A673 (cell line): ENCODE results near the gene RABGEF1. TPM values are rescaled to one million over a fixed set of nuclear protein-coding genes. Genes with fewer than 3 reads are reported as not detected.
"Not testable (repeated sequence)": the region's sequence is repeated elsewhere in the genome, so short reads cannot be mapped to it uniquely, and the experiment has no call there.

Experiments
- BruUV-seq: library from RNA; stranded (reverse); fragments of 400-500 nt; replicated peaks from 2 replicates; lab custom pipeline; 2021; lab: Mats Ljungman, UMichigan
- CTCF ChIA-PET: fragments of 300-600 bp; sonication (Branson Sonifier 250); formaldehyde crosslinking; loops from one replicate; lab custom pipeline; 2022; ENCODE audit warnings: antibody characterized with exemption; lab: Charles Lee
- POLR2A ChIA-PET: fragments of 300-600 bp; sonication (Branson Sonifier 250); formaldehyde crosslinking; loops from one replicate; lab custom pipeline; 2022; ENCODE audit warnings: antibody characterized with exemption; ENCODE audit not compliant: low non-redundant PET; lab: Charles Lee
- DNase-seq: peaks from one replicate; pipeline ENCODE4 v3.0.0-alpha.2; 2015; ENCODE audit warnings: low spot score
- H3K27ac ChIP-seq: fragments of 200-600 bp; sonication (generic); 2 replicates; pipeline ENCODE4 v1.5.1; 2016; ENCODE audit warnings: mixed run types, low read depth, mild to moderate bottlenecking, mixed read lengths, antibody characterized with exemption, low read length; ENCODE audit not compliant: poor library complexity, severe bottlenecking
- H3K27me3 ChIP-seq: fragments of 200-600 bp; sonication (generic); replicated peaks from 2 replicates; pipeline ENCODE4 v1.6.1; 2017; ENCODE audit warnings: mixed run types, low read depth, mild to moderate bottlenecking, mixed read lengths, antibody characterized with exemption, low read length; ENCODE audit not compliant: insufficient read depth, poor library complexity
- H3K36me3 ChIP-seq: fragments of 200-600 bp; sonication (generic); 2 replicates; pipeline ENCODE4 v1.6.1; 2016; ENCODE audit warnings: mixed run types, mild to moderate bottlenecking, mixed read lengths, antibody characterized with exemption, low read length; ENCODE audit not compliant: insufficient read depth, poor library complexity, severe bottlenecking
- H3K4me1 ChIP-seq: fragments of 200-600 bp; sonication (generic); 2 replicates; pipeline ENCODE4 v1.6.1; 2017; ENCODE audit warnings: mixed run types, mild to moderate bottlenecking, mixed read lengths, antibody characterized with exemption, low read length; ENCODE audit not compliant: insufficient read depth, poor library complexity, severe bottlenecking
- H3K4me3 ChIP-seq: fragments of 200-600 bp; sonication (generic); 2 replicates; pipeline ENCODE4 v1.5.1; 2016; ENCODE audit warnings: low read depth, mixed run types, mild to moderate bottlenecking, mixed read lengths, low read length; ENCODE audit not compliant: poor library complexity, severe bottlenecking
- H3K9me3 ChIP-seq: fragments of 200-600 bp; sonication (generic); 2 replicates; pipeline ENCODE4 v1.6.1; 2016; ENCODE audit warnings: mixed run types, low read depth, mild to moderate bottlenecking, mixed read lengths, antibody characterized with exemption, low read length; ENCODE audit not compliant: poor library complexity, severe bottlenecking
- CTCF ChIP-seq: fragments of 300-800, 200-600 bp; sonication (generic); conservative IDR thresholded peaks from 2 replicates; pipeline ENCODE4 v1.5.1; 2017; ENCODE audit warnings: low read depth, mild to moderate bottlenecking, antibody characterized with exemption, low read length, moderate library complexity, mixed read lengths
- EZH2 ChIP-seq: fragments of 200-600 bp; sonication (generic); IDR thresholded peaks from 2 replicates; pipeline ENCODE4 v1.6.1; 2017; ENCODE audit warnings: borderline replicate concordance, low read depth, mild to moderate bottlenecking, mixed read lengths, antibody characterized with exemption, low read length; ENCODE audit not compliant: poor library complexity, severe bottlenecking
- intact Hi-C: fragments of 100-400 bp; cut with micrococcal nuclease; formaldehyde crosslinking; loops from one replicate; pipeline ENCODE4 v1.10.0; 2022; ENCODE audit not compliant: unreplicated experiment
- total RNA-seq: library from RNA; stranded (reverse); gene quantifications from 2 replicates; pipeline ENCODE4 v1.2.3, GENCODE V29; 2021

RABGEF1 gene
- total RNA-seq, 1 experiment from 2014 or later, result 20.0 TPM

GRCh38 chr7:66754541-66754940, 14.0 kb downstream of the RABGEF1 start:
- POLR2A ChIA-PET, result no interaction called here

GRCh38 chr7:66755059-66755458, 14.5 kb downstream of the RABGEF1 start:
- POLR2A ChIA-PET, DNase-seq, H3K27ac ChIP-seq, H3K9me3 ChIP-seq, H3K36me3 ChIP-seq, H3K4me1 ChIP-seq, H3K4me3 ChIP-seq, H3K27me3 ChIP-seq, intact Hi-C loops, BruUV-seq, CTCF ChIA-PET: not testable (repeated sequence)

More at GRCh38 chr7:66754541-66754940, 14.0 kb downstream of the RABGEF1 start:
- CTCF ChIA-PET, result no interaction called here
- H3K9me3 ChIP-seq, result no peaks in the 10 kb centered on the region
- no peak overlapping the region for H3K27ac ChIP-seq
- no peak overlapping the region for H3K4me3 ChIP-seq
- no peaks in the 10 kb centered on the region for H3K27me3 ChIP-seq
- no TSS peak for BruUV-seq
- H3K36me3 ChIP-seq, result no peaks in the 10 kb centered on the region
- H3K4me1 ChIP-seq, result no peaks in the 10 kb centered on the region
- TF ChIP-seq CTCF, result no peak
- TF ChIP-seq EZH2, result no peak
- no peak for DNase-seq
- intact Hi-C loops, result no loop called here

- DNase-seq, H3K36me3 ChIP-seq, POLR2A ChIA-PET, H3K4me3 ChIP-seq, intact Hi-C loops, CTCF ChIA-PET, H3K27ac ChIP-seq, BruUV-seq, H3K9me3 ChIP-seq, H3K27me3 ChIP-seq, H3K4me1 ChIP-seq: not testable (repeated sequence)
These were observed 15.7 kb downstream of the RABGEF1 start for GRCh38 chr7:66756227-66756626.

- intact Hi-C loops, result no loop called here
- DNase-seq, result no peak
- CTCF ChIA-PET, result no interaction called here
- Histone ChIP-seq H3K4me3 (no peak overlapping the region), H3K27me3 (no peaks in the 10 kb centered on the region), H3K27ac (no peak overlapping the region), H3K4me1 (no peaks in the 10 kb centered on the region), H3K9me3 (no peaks in the 10 kb centered on the region), H3K36me3 (no peaks in the 10 kb centered on the region)
- TF ChIP-seq CTCF (no peak), EZH2 (no peak)
- BruUV-seq, result no TSS peak
- POLR2A ChIA-PET, result no interaction called here
These were observed 16.4 kb downstream of the RABGEF1 start for GRCh38 chr7:66756889-66757288.
